NOMO-1 treated with DMSO at 0.1 percent for 48 hours (cell line): ENCODE results near the gene CAV1.

Experiments
- DNase-seq: peaks from one replicate; lab custom pipeline; 2025; ENCODE audit not compliant: unreplicated experiment; lab: John Stamatoyannopoulos, UW

The CAV1 gene

DNA sequence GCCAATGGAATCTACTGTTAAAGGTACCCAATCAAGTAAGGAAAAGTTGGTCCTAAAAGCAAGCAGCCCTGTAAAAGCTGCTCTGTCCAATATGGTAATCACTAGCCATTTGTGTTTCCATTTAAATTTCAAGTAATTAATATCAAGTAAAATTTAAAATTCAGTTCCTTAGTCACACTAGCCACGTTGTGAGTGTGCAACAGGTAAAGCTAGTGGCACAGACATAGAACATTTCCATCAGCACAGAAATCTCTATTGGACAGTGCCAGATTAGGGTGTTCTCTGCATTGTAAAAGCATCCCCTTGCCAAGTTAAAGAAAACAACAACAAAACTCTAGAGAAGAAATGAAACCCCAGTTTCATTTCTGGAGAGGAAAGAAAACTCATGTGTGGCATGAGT lies 4.4 kb downstream of the CAV1 start:
- no peak for DNase-seq

GRCh38 chr7:116530107-116530820 lies 5.4 kb downstream of the CAV1 start:
- DNase-seq = peak; percentile 32

GRCh38 chr7:116532102-116532688 lies 7.4 kb downstream of the CAV1 start:
- DNase-seq = no peak

DNA sequence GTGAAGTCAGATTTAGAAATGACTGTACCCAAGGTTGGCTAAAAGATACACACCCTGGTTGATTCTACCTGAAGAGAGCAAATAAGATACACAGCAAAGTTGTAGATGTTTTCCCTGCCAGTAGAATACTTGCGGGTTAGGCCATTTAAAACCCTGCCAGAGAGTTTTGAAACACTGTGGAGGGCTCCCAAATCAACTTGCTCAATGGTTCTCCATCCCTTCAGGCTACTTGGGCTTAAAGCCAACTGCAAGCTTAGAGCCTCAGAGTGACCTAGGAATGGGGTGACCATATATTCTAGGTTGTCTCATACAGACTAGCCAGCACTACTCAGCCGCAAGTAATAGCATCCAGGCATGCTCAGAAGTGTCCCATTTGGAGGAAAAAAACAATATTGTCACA lies 10.0 kb downstream of the CAV1 start:
- DNase-seq = no peak

GRCh38 chr7:116535416-116535815 lies 10.6 kb downstream of the CAV1 start:
- no peak for DNase-seq

GRCh38 chr7:116538138-116538537 lies 13.3 kb downstream of the CAV1 start:
- DNase-seq = no peak

DNA sequence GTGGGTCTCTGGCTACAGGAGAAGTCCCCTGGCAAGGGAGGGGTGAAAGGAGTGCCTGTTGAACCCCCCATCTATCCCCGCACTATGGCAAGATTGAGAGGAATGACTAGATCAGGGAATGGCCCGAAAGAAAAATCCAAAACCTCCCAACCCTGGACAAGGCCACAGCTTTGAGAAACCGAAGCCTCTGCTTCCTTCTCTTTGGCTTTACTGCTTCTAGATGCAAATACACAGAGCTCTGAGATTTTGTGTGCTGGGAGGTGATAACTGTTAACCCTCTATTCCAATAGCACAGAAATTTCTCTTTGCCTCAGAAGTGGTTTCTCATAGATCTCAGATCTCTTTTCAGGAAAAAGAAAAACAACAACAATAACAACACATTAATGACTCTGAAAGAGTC lies 15.0 kb downstream of the CAV1 start:
- DNase-seq = no peak

GRCh38 chr7:116540743-116541142 lies 15.9 kb downstream of the CAV1 start:
- no peak for DNase-seq

GRCh38 chr7:116541951-116542350 lies 17.1 kb downstream of the CAV1 start:
- no peak for DNase-seq

DNA sequence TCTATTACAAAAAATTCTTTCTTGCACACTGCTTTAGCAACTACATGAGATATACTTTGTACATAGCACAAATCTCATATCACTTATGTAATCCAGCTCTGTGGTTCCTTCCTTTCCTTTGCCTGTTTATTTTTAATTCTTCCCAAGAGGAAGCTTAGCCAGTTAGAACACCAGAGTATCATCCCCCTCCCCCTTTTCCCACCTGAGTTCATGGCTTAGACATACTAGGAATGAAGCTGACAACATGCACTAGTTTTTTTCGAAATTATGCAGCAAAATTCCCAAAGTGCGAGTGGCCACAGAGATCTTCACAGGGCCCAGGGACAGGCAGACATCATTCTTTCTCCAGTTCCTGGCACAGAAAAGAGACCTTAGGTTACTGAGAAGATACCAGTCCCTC lies 17.8 kb downstream of the CAV1 start:
- DNase-seq = no peak

DNA sequence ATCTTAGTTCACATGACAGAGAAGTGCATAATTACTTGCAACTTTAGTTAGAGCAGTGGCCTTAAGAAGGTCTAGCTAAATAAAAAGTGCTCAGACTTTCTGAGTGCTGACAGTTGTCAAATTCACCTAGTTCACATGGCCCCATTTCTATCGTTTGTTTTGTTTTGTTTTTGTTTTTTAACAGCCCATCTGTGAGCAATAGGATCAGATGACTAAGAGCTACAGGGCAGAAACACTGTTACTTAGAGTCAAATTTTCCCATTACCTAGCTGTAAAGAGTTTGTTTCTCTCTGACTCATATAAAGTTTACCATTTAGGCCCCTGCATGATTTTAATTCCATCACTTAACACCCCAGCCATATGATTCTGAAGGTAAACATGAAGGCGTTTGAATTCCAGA lies 18.8 kb downstream of the CAV1 start:
- no peak for DNase-seq

DNA sequence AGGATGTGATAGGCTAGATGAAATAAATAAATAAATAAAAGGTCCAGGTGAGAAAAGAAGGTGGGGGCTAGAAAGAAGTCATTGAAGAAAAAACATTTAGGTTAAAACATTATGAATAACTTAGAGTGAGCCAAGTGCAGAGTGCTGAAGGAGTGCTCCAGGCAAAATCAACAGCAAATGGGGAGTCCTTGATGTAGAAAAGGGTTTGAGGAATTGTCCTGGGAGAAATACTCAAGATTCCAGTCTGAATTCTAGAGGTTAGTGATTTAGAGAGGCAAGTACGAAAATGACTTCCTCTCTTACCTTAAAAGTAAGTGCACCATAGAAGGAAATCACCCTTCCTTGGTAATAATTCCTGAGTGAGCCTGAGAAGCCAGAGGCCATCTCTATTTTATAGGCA lies 19.7 kb downstream of the CAV1 start:
- no peak for DNase-seq

DNA sequence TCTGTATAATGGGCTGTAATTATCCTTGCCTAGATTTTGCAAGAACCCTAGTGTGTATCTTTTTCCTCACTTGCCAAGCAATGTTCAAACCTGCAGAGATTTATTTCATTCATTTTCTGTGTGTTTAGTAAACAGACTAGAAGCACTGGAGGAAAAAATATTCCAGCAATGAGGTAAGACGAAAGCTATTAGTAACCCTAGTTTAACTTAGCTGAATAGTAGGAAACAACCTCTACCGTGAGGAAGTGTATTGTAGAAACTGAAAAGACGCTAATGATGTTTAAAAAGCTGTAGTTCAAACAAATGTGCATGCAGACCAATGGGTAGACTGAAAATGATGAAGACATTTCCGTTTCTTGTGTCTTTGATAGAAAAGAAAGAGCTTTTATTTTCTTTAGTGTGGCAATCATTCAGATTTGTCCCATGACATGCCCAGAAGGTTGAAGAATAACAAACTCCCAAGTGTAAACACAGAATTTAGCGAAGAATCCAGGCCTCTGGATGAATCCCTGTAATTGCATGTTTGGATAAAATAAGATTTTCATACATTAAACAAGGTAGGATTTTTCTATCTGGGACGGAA lies 20.7 kb downstream of the CAV1 start:
- DNase-seq = no peak

- DNase-seq = no peak
Observed at GRCh38 chr7:116546054-116546453, 21.2 kb downstream of the CAV1 start.

DNA sequence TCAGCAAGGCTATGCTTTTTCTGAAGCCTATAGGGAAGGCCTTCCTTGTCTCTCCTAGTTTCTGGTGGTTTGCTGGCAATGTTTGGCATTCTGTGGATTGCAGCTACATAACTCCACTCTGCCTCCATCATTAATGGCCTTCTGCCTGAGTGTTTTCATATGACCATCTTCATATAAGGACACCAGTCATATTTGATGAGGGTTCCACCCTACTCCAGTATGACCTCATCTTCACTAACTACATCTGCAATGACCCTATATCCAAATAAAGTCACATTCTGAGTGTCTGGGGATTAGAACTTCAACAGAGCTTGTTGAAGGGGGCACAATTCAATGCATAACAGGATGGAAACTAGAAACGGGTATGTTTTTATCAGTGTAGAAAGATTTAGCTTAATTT lies 22.1 kb downstream of the CAV1 start:
- DNase-seq = no peak

GRCh38 chr7:116547347-116547746 lies 22.5 kb downstream of the CAV1 start:
- no peak for DNase-seq

DNA sequence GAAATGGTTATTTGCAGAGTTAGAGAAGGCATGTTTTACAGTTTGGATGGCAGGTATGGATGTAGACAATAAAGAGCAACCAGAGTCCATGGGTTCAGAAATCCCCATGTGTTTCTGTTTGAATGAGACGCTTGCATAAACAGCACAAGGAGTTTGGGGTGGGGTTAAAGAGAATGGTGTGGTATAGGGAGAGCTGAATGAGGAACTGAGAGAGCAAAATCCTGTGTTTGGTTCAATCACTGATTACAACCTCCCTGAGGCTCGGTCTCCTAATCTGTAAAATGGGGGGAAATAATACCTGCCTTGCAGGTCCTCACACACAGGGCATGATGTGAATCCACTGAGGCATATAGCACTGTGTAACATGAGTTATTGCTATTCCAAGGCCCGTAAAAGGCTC lies 23.7 kb downstream of the CAV1 start:
- DNase-seq = no peak

GRCh38 chr7:116549370-116549769 lies 24.5 kb downstream of the CAV1 start:
- no peak for DNase-seq

DNA sequence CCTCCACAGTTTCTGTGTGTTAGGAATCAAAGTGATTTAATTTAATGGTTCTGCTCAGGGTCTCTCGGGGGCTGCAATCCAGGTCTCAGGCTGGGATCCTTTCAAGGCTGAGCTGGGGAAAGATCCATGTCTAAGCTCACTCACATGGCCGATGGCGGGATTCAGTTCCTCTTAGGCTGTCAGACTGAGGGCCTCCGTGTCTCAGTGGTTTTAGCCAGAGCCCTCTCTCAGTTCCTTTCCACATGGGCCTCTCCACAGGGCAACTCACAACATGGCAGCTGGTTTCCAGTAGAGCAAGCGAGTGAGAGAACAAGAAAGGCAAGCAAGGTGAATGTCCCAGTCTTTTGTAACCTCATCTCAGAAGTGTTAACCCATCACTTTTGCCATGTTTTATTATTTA lies 26.9 kb downstream of the CAV1 start:
- DNase-seq = no peak

- no peak for DNase-seq
Observed at GRCh38 chr7:116552602-116553001, 27.8 kb downstream of the CAV1 start.

GRCh38 chr7:116553168-116553964 lies 28.5 kb downstream of the CAV1 start:
- DNase-seq = no peak

DNA sequence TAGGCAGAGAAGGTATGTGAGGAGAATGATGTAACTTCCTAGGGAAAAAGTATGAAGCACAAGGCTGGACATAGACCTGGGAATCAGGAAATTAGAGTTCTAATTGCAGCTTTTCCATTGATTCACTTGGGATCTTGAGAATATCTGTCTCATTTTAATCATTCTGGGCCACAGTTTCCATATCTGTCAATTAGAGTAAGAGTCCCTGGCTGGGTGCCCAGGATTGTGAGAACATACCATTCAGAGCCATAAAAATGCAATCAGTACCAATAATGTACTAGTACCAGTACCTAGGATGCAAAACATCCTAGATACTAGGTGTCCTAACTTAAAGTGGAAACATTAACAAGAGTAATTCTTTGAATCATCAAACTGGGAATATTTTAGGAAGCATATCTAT lies 29.6 kb downstream of the CAV1 start:
- no peak for DNase-seq
